Germinal center (tissue), 1 donor: ENCODE results near the gene PSORS1C2.
A peak's percentile ranks its signal among the peaks of the same experiment; 100 is the strongest.

Experiments used
- DNase-seq: peaks from one replicate; pipeline ENCODE4 v3.0.0; 2012; ENCODE audit warnings: mixed read lengths, low spot score

PSORS1C2 gene

DNA sequence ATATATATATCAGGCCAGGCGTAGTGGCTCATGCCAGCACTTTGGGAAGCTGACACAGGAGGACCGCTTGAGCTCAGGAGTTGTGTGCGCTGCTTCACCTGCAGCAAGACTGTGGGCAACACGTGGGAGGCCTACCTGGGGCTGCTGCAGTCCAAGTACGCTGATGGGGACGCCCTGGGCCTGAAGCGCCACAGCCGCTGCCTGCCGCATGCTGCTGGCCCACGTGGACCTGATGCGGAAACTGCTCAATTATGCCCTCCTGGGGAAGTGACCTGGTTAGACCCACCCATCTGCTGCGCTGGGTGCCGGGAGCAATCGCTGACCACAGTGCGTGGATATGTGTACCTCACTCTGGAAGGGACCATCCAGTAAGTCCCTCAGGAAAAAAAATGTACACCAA lies 1.8 kb upstream of the PSORS1C2 start:
- DNase-seq, result no peak

- no peak for DNase-seq
Observed at GRCh38 chr6:31139599-31139998, 733 bp upstream of the PSORS1C2 start.

GRCh38 chr6:31135710-31136109 lies 3.2 kb downstream of the PSORS1C2 start:
- DNase-seq, result no peak

DNA sequence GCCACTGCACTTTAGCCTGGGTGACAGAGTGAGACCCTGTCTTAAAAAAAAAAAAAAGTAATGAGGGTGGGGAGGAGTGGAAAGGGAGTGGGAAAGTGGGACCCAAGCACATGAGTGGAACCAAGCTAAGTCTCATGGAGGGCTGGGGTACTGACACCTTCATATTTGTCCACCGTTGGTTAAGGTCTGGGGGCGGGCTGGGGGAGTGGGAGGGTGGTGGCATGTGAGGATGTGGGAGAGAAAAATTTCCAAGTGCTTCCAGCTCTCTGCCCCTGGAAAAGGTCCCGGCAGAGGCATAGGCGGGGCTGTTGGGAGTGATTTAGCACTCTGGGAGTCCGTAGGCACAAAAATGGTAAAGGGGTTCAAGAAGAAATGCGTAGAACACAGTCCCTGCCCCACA lies 6.1 kb downstream of the PSORS1C2 start:
- DNase-seq, result no peak

GRCh38 chr6:31131595-31131994 lies 7.3 kb downstream of the PSORS1C2 start:
- no peak for DNase-seq

- DNase-seq, result no peak
Observed at GRCh38 chr6:31130751-31131150, 8.1 kb downstream of the PSORS1C2 start.

DNA sequence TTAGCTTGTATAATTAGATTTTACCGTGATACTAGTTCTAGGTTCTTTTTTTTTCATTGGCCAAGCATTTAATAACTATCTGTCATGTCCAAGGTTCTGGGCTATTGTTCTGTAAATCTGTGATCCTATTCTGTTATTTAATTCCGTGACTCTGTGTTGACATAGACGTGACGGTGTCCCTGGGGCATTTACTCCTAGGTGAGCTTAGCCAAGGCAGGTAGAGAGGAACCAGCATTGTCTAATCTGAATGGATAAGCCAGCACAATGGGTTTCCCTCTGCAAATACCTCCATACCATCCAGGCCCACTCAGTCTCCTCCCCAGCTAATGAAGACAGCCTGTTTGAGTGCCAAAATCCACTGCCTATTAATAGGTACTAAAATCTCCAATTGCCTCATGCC lies 9.7 kb downstream of the PSORS1C2 start:
- DNase-seq, result no peak

- peak; percentile 71 for DNase-seq
Observed at GRCh38 chr6:31128093-31128676, 10.7 kb downstream of the PSORS1C2 start.

DNA sequence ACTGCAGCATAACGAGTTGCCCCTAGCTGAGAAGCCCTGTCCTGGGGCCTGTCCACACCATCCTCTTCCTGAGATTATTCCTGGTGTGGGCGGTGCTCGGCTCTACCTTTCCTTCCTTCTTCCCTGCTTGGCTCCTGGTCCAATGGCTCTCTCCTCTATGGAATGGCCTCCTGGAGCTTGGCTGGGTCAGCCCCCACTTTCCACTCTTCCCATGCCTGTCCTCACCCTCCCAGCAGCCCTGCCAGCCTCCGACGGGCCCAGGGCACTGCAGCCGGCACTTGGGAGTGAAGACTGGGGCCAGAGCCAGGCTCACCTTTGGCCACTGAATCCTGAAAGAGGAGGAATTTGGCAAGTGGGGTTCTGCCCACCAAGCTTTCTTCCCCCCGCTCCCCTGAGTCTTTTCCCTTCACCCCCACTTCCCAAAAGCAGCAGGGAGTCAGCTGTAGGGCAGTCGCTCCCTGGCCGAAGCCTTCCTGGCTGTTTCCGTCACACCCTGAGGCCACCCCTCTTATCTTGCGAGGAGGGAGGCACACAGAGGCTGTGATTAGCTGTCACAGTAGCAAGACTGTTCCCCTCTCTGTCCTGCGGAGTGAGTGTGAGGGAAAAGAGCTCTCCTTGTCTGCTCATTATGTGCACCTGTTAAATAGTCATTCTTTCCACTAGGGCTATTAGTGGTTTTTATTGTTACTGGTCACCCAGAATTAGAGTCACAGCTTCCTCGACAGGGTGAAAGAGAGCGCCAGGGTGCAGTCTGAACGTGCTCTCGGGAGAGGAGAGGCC lies 12.3 kb downstream of the PSORS1C2 start:
- no peak for DNase-seq

- DNase-seq, result no peak
Observed at GRCh38 chr6:31125586-31126363, 13.1 kb downstream of the PSORS1C2 start.

- DNase-seq, result no peak
Observed at GRCh38 chr6:31125162-31125561, 13.7 kb downstream of the PSORS1C2 start.

GRCh38 chr6:31122791-31123706 lies 15.8 kb downstream of the PSORS1C2 start:
- no peak for DNase-seq

- DNase-seq, result no peak
Observed at GRCh38 chr6:31121131-31121790, 17.6 kb downstream of the PSORS1C2 start.

GRCh38 chr6:31120151-31120915 lies 18.5 kb downstream of the PSORS1C2 start, which contains the start of gene CDSN:
Gene CDSN (minus strand): TSS chr6:31120446. CDS start chr6:31120419, 27 bp downstream.
- DNase-seq, result no peak

- DNase-seq, result no peak
Observed at GRCh38 chr6:31118178-31118577, 20.7 kb downstream of the PSORS1C2 start.

- DNase-seq, result no peak
Observed at GRCh38 chr6:31116661-31117385, 22.0 kb downstream of the PSORS1C2 start.

- DNase-seq, result no peak
Observed at GRCh38 chr6:31115941-31116560, 22.8 kb downstream of the PSORS1C2 start.

- no peak for DNase-seq
Observed at GRCh38 chr6:31114970-31115849, 23.7 kb downstream of the PSORS1C2 start.
